PFSK-1 (cell line): ENCODE results near the gene ZMIZ2.

Experiments
- FOXP2 ChIP-seq: optimal IDR thresholded peaks from 2 replicates; pipeline ENCODE3; 2011; ENCODE audit warnings: borderline replicate concordance, control low read depth, inconsistent platforms; ENCODE audit not compliant: insufficient read depth; ENCODE audit errors: extremely low read length, extremely low read depth
- POLR2AphosphoS5 ChIP-seq: IDR thresholded peaks from 2 replicates; pipeline ENCODE4 v1.6.1; 2012; ENCODE audit warnings: low read depth, mild to moderate bottlenecking, control low read depth, low read length, moderate library complexity
- REST ChIP-seq, 2 experiments: IDR thresholded peaks; 2 replicates each; pipeline versions ENCODE4 v1.6.1 to v1.8.0; 2011 to 2012; ENCODE audit warnings: low read depth in 2 of 2, low read length in 2 of 2, control low read depth in 1 of 2, inconsistent platforms in 1 of 2, mild to moderate bottlenecking in 1 of 2, moderate library complexity in 1 of 2; ENCODE audit not compliant: insufficient read depth in 1 of 2
- SIN3A ChIP-seq: IDR thresholded peaks from 2 replicates; pipeline ENCODE4 v1.6.1; 2012; ENCODE audit warnings: mild to moderate bottlenecking, low read length, moderate library complexity, borderline replicate concordance; ENCODE audit not compliant: insufficient read depth
- TAF1 ChIP-seq: IDR thresholded peaks from 2 replicates; pipeline ENCODE4 v1.6.1; 2012; ENCODE audit warnings: low read length, control low read depth, borderline replicate concordance; ENCODE audit not compliant: insufficient read depth

ZMIZ2 gene

GRCh38 chr7:44811093-44811492 is 62.4 kb downstream of the ZMIZ2 start:
- TF ChIP-seq SIN3A: no peak
- TF ChIP-seq REST (IDR thresholded peaks at IDR 0.05; ENCODE audit: insufficient read depth in 1 of 2, low read depth in 2 of 2, low read length in 2 of 2): no peak
- TF ChIP-seq TAF1: no peak
- no peak for TF ChIP-seq POLR2AphosphoS5
- TF ChIP-seq FOXP2: no peak

GRCh38 chr7:44811571-44811970 is 62.9 kb downstream of the ZMIZ2 start:
- TF ChIP-seq SIN3A (no peak), FOXP2 (no peak), TAF1 (no peak), REST (IDR thresholded peaks at IDR 0.05; ENCODE audit: insufficient read depth in 1 of 2, low read depth in 2 of 2, low read length in 2 of 2) (no peak), POLR2AphosphoS5 (no peak)

GRCh38 chr7:44814919-44815318 is 66.3 kb downstream of the ZMIZ2 start:
- TF ChIP-seq POLR2AphosphoS5: no peak
- no peak for TF ChIP-seq FOXP2
- TF ChIP-seq REST (IDR thresholded peaks at IDR 0.05; ENCODE audit: insufficient read depth in 1 of 2, low read depth in 2 of 2, low read length in 2 of 2): no peak
- no peak for TF ChIP-seq SIN3A
- TF ChIP-seq TAF1: no peak

GRCh38 chr7:44819292-44819691 is 70.6 kb downstream of the ZMIZ2 start:
- TF ChIP-seq SIN3A: no peak
- TF ChIP-seq FOXP2: no peak
- TF ChIP-seq POLR2AphosphoS5: no peak
- TF ChIP-seq REST (IDR thresholded peaks at IDR 0.05; ENCODE audit: insufficient read depth in 1 of 2, low read depth in 2 of 2, low read length in 2 of 2): no peak
- no peak for TF ChIP-seq TAF1
